CD4-positive, alpha-beta T cell treated with Interleukin-10 for 1 hour (primary cell): ENCODE data around the gene CCDC27.

Experiments
- DNase-seq: peaks from one replicate; pipeline ENCODE4 v3.0.0-alpha.2; 2020

CCDC27 gene

DNA sequence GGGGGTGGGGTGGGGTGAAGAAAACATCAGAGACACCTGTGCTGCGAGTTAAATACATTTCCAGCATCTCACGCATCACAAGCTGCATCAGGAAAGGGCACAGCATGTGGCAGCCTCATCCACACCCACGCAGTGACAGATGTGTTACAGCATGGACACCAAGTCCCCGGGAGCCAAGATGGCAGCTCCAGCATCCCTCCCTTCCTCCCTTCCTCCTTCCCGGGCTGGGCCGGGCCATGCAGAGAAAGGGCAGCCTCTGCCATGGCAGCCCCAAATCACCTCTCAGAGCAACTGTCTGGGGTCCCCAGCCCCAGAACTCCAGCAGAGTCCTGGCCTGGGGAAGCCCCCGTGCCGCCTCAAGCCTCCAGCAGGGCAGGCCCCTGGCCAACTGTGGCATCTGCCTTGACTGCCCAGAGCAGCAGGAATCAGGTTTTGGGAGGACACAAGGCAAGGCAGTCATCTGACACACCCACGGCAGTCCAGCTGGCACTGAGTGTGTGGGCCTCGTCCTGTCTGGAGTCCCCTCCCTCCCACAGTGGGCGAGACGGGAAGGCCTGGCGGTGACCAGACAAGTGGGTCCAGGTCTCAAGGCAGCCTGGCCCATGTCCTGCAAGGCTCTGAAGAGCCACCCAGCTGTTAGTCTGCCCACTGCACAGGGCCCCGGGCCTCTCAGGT is 26.5 kb downstream of the CCDC27 start:
- DNase-seq: no peak

DNA sequence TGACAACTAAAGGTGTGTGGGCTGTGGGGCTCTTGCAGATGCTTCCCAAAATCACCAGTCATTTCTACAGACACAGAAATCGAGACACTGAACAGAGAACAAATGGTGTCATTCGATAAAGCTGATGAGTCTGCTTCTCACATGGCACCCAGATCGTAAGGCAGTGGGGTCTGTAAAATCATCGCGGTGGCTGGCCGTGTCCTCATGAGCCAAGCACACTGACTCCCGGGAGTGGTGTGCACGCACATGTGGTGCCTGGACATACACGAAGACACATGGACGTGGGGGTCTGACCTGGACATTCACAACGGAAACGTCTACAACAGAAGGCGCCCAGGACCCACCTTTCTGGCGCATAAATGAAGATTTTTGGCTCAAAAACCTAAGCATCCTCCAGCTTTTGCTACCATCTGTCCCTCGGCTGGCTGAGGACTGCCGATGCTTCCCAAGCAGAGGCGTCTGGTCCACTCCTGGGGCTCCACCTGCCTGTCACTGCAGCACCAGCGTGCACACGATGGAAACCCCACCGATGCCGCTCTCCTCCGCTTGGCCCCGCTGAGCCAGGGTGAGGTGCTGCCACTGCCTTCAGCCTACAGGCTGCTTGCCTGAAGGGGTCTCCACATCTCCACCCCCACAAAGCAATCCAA is 27.1 kb downstream of the CCDC27 start:
- DNase-seq: no peak

DNA sequence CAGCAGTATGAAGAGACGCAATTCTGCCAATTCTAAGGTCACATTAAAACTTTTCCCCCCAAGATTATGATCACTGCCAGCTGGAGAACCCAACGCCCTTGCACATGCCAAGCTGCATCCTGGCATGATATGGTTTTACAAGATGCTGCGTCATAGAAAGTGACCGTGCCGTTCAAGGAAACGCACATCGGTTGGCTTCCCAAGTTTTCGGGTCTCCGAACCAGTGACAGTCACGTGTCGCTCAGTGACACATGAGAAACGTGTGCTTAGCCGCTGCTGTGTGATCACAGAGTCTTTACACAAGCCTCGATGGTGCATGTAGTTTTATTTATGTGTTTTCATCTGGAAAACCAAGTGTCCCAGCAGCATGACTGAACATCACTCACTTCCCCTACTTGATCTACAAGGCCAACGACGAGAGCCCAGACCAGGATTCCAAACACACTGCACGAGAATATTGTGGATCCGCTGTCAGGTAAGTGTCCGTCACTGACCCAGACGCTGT is 27.7 kb downstream of the CCDC27 start:
- no peak for DNase-seq

DNA sequence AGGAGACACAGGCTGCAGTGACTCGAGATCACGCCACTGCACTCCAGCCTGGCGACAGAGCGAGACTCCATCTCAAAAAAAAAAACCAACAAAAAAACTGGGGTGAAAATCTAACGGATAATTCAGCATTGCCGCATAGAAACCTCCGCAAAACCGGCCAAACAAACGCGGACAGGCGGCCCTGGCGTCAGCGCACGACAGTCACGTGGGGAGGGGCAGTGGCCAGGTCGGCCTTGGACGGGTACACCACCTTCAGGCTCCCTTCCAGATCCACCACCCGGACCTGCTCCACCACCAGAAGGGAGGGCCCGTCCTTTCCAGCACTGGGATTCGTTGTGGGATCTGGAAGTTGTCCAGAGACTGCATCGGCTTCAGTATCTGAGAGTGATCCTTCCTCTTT is 28.7 kb downstream of the CCDC27 start:
- no peak for DNase-seq

DNA sequence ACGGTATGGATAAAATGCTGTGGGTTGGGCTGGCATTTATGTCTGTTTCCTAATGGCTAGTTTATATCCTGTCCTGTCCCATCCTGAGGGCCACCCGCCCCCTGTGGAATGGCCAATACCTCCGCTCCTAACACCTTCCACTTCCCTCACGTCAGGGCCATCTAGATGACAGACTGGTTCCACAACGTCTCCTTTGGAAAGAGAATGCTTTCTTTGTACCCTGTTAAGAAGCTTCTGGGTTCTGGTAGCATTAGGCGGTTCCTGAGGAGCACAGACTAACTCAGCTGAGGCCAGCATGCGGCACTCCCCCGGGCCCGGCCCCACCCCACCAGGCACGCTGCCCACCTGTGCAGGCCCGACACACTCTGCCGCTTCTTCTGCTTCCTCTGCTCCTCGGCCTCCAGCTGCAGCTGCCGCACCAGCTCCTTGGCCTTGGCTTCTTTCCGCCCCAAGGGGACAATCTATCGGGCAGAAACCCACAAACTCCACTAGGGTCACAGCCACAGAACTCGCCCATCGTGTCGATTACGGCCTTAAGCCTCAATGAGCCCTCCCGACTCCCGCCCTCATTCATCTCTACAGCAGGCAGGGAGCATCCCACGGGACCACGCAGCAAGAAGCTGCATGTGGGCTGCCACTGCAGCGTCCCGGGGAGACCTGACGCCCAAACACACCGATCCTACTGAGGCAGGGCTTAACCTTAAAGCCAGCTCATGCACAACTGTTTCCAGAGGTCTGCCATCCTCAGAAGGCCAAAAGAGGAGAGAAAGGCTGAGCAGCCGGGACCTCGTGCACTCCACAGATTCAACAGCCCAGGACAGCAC is 31.6 kb downstream of the CCDC27 start:
- no peak for DNase-seq

DNA sequence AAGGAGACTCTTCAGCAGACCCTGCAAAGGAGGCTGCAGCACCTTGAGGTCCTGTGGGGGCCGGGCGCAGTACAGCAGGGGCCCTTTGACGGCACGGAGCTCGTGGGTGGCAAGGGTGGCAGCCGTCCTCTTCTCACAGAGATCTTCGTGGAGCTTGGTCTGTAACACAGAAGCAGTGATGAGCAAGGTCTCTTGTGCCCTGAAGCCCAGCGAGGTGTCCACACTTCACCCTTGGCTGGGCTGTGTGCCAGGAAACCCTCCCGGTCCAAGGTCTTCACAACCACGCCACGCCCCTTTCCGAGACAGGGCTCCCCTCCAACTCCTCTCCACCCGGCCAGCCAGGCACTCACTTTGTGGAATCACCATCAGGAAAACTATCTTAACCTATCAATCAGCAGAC is 32.8 kb downstream of the CCDC27 start:
- DNase-seq: no peak

DNA sequence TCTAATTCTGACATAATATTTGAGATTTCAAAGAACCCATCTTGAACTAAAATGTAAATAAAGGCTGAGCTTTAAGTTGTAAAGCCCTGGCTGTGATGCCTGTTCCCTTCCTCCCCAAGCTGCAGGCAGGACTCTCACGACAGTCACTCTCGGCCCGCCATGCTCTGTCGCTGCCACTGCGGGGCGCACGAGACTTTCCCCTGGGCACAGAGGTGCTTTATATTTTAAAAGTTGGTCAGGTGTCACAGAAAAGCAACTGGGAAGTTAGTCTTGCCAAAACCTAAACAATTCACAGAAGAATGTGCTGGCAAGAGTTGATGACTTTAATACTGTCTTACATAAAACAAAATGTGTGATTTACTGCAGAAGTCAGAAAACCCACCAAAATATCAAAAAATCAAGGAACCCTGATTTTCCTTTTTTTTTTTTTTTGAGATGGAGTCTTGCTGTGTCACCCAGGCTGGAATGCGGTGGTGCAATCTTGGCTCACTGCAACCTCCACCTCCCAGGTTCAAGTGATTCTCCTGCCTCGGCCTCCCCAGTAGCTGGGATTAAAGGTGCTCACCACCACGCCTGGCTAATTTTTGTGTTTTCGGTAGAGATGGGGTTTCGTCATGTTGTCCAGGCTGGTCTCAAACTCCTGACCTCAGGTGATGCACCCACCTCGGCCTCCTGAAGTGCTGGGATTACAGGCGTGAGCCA is 33.4 kb downstream of the CCDC27 start:
- DNase-seq: no peak

DNA sequence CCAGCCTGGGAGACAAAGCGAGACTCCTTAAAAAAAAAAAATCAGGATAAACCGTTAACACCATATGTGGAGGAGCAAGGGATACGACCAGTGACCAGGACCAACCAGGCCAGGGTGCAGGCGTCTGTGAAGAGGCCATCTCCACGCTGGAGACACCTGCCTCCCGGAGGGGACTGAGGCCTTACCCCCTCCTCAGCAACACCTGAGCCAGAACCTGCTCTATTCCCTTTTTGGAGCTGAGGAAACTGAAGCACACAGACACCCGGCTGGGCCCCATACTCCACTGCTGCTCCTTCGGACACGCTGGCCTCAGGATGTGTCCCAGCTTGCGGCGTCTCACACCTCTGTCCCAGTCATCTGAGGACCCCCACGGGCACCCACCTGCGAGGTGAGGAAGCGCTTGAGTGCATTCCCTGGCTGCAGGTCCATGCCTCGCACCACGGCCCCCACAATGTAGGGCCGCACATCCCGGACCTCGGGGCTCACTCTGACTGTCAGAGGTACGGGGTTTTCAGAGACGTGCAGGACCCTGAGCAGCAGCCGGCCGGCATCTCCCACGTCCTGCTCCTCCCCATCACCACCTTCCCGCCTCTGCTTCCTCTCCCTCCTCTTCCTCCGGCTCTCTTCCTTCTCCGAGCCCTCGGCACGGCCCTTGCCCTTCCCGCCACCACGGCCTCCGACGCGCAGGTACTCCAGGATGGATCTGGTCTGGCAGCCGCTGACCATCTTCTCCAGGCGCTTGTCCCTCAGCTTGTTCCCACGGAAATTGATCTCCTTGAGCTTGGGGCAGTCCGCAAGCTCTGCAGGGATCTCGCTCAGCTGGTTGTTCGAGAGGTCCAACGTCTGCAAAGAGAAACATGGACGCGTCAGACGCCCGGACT is 34.5 kb downstream of the CCDC27 start:
- no peak for DNase-seq

DNA sequence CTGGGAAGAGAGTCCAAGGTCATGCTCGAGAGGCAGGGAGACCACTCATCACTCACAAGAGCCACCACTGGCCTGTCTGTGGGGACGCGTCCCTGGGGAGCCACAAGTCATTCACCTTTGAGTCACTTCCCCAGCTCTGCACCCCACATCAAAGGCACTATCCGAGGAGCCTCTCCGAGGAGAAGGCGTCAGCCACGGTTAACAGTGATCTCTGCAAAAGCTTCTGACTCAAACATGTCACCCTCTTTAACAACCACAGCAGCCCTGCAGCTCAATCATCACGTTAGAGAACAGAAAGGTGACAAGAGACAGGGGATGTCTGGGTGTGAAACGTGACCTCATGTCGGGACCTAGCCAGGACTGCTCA is 35.1 kb downstream of the CCDC27 start:
- no peak for DNase-seq

DNA sequence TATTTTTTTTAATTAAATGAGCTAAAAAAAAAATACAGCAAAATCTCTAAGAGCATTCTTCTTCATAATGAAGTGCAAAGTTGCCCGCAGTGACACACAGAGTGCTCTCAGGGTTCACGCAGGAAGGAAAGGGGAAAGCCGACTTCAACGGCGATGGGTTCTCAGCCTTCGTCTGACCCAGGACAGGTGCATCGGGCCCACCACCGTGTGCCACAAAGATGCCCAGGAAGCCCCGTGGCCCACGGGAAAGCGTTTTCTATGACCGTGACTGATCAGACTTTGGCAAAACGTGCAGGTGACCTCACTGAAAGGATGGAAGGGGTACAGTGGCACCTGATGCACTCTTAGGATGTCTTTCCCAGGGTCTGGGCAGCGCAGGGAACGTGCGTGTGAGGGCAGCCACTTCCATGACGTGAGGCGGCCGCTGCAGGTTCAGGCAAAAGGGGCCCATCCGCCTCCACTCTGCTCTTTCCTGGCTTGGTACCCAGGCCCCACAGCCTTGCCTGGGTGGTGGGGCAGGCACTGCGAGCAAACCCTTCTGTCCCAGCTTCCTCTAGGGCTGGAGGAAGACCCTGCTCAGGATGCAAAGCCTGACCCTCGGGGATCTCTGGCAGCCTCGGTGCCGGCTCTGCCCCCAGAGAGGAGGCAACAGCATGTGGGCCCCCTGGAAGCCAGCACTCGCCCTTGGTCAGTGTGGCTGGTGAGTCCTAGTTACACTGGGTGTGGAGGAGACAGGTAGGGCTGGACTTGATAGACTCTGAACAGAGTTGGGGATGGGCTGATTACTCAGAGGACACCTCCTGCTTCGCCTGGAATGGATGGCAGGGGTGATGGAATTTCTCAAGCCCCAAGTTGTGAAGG is 35.7 kb downstream of the CCDC27 start:
- no peak for DNase-seq

DNA sequence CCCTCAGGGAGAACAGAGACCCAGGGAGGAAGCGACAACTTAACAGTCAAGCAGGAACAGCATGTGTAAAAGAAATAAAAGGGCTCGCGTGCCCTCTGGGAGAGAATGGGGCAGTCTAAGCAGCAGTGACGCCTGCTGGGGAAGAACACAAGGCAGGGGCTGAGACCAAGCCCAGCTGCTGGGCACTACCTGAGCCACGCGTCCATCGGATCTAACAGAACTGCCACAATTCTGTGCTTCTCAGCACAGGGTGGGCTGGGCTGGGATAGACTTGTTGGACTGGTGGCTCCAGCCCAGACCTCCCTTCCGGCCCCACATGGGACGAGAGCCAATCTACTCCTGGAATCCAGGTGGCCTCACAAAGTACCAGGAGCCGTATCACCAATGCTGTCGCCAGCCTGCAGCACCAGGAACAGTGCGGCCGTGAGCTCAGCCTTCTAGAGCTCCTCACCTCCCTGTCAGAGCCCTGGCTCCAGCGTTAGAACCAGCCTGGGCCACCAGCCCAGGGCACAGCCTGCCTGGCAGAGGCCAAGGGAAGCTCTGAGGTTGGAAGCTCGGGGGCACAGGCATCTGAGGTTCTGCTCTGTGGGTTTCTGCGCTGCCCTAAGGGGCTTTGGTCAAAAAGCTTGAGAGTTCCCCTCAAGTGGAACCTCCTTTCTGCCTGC is 36.6 kb downstream of the CCDC27 start:
- no peak for DNase-seq

DNA sequence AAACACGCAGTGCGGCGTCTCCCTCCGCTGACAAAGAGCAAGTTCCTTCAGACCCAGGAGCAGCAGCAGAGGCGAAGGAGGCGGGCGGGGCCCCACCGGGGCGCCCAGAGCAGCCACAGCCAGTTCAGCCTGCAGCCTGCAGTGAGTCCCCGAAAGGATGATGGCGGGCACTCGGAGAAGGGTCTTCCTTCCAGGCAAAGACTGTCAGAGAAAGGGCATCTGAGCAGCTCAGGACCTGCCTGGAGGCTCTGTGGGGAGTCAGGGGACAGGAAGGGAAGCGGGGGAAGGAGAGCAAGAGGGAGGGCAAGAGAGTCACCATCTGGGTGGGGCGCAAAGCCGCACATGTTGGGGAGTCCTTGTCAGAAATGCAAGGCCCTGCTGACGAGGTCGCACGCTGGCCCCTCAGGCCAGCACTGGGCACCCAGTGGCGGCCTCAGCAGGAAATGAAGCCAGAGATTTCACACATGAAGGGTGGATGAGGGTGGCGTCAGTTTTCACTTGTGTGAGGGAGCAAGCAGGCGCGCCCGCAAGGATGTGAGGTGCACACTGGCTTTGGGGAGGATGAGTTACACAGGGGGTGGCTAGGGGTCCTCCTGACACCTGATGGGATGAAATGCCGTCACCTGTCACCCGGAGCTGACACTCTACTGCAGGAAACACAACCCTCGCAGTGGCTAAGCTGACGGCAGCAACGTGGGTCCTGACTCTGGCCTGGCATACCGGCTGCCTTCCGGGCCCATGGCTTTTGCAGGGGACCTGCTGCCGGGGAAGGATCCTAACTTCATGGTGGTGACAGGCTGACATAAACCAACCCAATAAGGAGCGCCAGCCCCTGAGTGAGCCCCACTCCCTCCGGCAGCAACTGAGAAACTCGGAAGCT is 37.4 kb downstream of the CCDC27 start:
- DNase-seq: no peak

DNA sequence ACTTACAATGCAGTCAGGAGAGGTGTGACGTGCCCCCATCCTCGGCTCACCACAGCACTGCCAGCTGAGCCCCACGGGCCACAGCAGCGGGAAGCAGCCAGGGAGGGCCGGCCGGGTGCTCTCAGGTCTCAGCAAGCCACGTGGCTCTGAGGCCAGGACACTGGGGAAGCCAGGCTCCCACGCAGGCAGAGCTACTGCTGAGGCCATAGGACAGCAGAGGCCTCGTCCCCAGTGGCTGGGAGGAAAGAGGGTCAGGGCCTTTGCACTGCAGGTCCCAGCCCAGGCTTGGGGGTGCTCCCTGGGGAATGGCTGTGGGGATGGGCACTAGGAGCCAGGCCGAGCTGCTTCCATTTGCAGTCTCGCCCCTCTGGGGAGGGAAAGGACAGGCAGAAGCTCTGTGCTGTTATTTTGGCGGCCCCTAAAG is 38.3 kb downstream of the CCDC27 start:
- no peak for DNase-seq

DNA sequence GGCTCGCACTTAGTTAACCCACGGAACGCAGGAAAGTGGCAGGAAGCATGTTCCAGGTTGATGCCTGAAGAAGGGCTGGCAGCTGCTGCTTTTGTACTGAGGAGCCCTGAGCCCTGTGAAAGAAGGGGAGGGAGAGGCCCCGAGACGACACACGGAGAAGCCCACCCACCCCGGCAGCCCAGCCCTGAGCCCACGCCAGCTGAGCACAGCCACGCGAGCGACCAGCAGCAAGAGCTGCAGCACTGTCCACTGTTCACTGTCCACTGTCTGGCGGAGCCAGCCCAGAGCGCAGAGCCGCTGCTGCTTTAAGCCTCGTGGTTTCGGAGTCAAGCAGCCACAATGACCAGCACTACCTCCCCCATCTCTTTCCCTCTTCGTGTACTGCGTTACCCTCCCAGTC is 38.7 kb downstream of the CCDC27 start:
- DNase-seq: no peak

DNA sequence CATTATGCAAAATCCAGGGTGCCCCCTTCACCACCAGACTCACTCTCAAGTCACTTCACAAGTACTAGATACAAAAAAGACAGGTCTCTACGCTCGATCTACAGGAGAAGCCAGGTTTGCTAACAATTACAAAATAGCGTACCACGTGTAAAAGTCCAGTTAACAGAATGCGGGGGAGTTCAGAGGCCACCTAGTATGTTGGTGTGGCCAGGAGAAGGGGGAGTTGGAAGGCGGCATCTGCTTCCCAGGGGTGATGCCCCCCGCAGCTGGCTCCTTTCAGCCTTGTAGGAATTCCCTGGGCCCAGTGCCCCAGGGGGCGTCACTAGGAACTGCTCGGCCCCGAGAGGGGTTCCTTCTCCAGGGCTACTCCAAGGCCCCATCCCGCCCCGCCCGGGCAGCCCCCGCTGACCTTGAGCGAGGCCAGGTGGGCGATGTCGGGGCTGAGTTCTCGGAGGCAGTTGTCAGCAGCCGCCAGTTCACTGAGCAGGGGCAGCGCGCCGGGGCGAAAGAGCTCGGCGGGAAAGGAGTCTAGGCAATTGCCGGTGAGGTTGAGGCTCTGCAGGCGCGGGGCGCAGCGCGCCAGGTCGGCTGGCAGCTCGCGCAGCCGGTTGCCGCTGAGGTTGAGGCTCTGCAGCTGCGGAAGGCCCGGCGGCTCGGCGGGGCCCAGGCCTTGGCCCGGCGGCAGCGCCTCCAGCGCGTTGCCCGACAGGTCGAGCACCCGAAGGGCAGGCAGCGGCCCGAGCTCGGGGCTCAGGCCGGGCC is 43.4 kb downstream of the CCDC27 start:
- DNase-seq: no peak

DNA sequence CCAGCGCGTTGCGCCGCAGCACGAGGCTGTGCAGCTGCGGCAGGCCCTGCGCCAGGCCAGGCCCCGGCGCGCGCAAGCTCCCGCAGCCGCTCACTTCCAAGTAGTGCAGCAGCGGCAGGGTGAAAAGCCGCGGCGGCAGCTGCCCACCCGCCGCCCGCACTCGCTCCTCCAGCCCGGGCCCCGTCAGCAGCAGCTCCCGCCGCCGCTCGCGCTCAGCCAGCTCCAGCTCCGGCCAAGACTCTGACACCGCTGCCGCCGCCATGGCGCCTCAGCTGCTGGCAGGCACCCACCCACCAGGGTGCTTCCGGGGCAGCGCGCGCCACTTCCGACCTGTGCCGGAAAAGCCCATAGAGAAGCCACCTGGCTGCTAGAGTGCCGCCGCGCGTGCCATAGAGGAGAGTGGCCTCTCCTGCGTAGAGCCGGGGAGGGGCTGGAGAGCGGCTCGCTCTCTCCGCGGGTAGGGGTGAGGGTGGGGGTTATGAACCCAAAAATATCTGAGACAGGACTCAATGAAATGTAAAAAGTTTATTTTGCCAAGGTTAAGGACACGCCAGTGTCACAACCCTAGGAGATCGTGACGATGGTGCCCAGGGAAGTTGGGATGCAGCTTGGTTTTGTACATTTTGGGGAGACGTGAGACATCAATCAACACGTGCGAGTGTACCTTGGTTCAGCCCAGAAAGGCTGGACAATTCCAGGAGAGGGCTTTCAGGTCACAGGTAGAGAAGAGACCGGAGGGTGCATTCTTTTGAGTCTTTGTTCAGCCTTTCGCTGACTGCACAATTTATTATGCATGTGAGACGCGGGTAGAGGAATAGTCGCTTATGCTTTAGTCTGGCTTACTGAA is 44.2 kb downstream of the CCDC27 start, which contains the start of gene LRRC47:
Gene LRRC47, minus strand, starts transcription at position 284 of the 847 bp plus-strand sequence. Its CDS starts 22 bp downstream, at position 262.
- DNase-seq: peak; percentile 95

DNA sequence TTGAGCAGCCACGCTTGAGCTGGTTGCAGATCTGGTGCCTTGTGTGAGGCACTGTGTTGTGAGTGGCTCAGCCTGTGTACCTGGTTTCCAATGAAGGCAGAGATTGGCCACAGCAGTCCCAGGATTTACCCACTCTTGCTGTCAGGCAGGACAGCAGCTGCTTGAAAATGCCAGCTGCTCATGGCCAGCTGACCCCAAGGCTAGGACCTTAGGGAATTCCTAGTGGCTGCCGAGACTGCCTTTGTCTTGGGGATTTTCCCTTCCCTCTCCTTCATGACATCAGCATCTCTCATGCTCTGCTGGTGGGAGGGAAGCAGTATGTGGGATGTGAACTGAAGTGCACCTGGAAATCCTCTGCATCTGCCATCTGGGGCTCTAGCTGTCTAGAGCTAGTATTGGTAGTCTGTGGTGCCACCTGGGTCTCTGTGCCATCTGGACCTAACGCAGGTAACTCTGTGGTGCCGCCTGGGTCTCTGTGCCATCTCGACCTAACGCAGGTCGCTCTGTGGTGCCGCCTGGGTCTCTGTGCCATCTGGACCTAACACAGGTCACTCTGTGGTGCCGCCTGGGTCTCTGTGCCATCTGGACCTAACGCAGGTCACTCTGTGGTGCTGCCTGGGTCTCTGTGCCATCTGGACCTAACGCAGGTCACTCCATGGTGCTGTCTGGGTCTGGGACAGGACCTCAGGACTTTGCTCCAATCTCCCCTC is 47.9 kb downstream of the CCDC27 start:
- DNase-seq: no peak
